Heart right ventricle (tissue), 16 donors: ENCODE results near the gene MYO1D. TPM values are rescaled to one million over a fixed set of nuclear protein-coding genes. Genes with fewer than 3 reads are reported as not detected.

ENCODE experiments used
- ATAC-seq, 8 donors: fragments of 200-7000 bp; cut with Tn5 transposase; one replicate each; pipeline ENCODE4 v1.9.1; 2020; ENCODE audit warnings: mild to moderate bottlenecking in 8 of 8, moderate library complexity in 8 of 8, moderate number of reproducible peaks in 1 of 8
- DNase-seq, 2 donors: peaks; one replicate each; pipeline ENCODE4 v3.0.0-alpha.2; 2020
- H3K27ac ChIP-seq, 10 donors: fragments of 200-600 bp; sonication (generic) in 2 of 10; one replicate each; pipeline versions ENCODE4 v1.5.0 to v1.8.0; 2020 to 2022; ENCODE audit warnings: mild to moderate bottlenecking in 3 of 10
- H3K27me3 ChIP-seq, 7 donors: fragments of 200-600 bp; one replicate each; pipeline ENCODE4 v1.8.0; 2021 to 2022; ENCODE audit warnings: mild to moderate bottlenecking in 2 of 7
- H3K36me3 ChIP-seq, 9 donors: fragments of 200-600 bp; sonication (generic) in 1 of 9; one replicate each; pipeline versions ENCODE4 v1.5.0 to v1.8.0; 2020 to 2022; ENCODE audit warnings: mild to moderate bottlenecking in 2 of 9
- H3K4me1 ChIP-seq, 9 donors: fragments of 200-600 bp; sonication (generic) in 1 of 9; one replicate each; pipeline versions ENCODE4 v1.5.0 to v1.8.0; 2020 to 2022; ENCODE audit warnings: mild to moderate bottlenecking in 4 of 9
- H3K4me3 ChIP-seq, 10 donors: fragments of 200-600 bp; sonication (generic) in 2 of 10; one replicate each; pipeline versions ENCODE4 v1.5.0 to v1.8.0; 2020 to 2022; ENCODE audit warnings: mild to moderate bottlenecking in 7 of 10, moderate library complexity in 2 of 10
- H3K9me3 ChIP-seq, 11 donors: fragments of 200-600 bp in 10 of 11; sonication (generic) in 2 of 11; one replicate each; pipeline versions ENCODE4 v1.5.0 to v1.8.0; 2013 to 2022; ENCODE audit warnings: mild to moderate bottlenecking in 2 of 11, control low read depth in 1 of 11, moderate library complexity in 1 of 11
- WGBS, 2 donors: extraction: QIAGEN DNeasy Blood & Tissue Kit; methylation state at CpG; one replicate each; pipeline ENCODE4 v1.1.7; 2013; ENCODE audit warnings: inconsistent platforms in 1 of 2; 5-methylcytosine and 5-hydroxymethylcytosine counted together
- intact Hi-C, 10 donors: fragments of 100-400 bp; cut with DNase I; formaldehyde crosslinking; loops; one replicate each; pipeline versions ENCODE4 v1.11.1 to v1.14.2; 2022
- polyA plus RNA-seq, 2 donors: library from polyadenylated mRNA; stranded (reverse); fragments of 200-250 nt; gene quantifications; one replicate each; pipeline ENCODE4 v1.2.3, GENCODE V29; 2013
- total RNA-seq, 10 donors: library from RNA; stranded (reverse); fragmentation: NEBNext Ultra II Directional in 3 of 10; extraction: Animal tissue kit (Norgen Biotek cat#: 25700) in 3 of 10; gene quantifications; one replicate each; pipeline versions ENCODE4 v1.2.1 to v1.2.4, GENCODE V29; 2021 to 2023
- TF ChIP-seq, protein P1 (sequence below), 9 donors: fragments of 200-600 bp; sonication (generic) in 2 of 9; IDR thresholded peaks; one replicate each; pipeline versions ENCODE4 v1.5.0 to v1.8.0; 2021 to 2022; ENCODE audit warnings: antibody characterized with exemption in 9 of 9, mild to moderate bottlenecking in 5 of 9, moderate library complexity in 1 of 9
- donor health status: Arrhythmogenic right ventricular cardiomyopathy.
- donor health status: ischemic (EF 13 %, LVEDD 7.1; RV severe dilation, severe dysfunction).
- donor health status: healthy with polysubstance abuse.
- donor health status: DM: no; HTN: yes; CAD: no.
- donor health status: DM: no; HTN: no; CAD: no.
- donor health status: ischemic (EF 25% LVEDD 6.9; RV normal size, moderate dysfunction).
- donor health status: ischemic (EF 25% LVEDD 5.7; RV mildly dilated, moderate dysfunction).
- donor health status: healthy.
- donor health status: DM: yes; HTN: yes; CAD: no.
- donor health status: Ischemic cardiomyopathy.
- donor health status: ischemic (EF 35%, LVEDD 5.7; RV mildly dilated, moderate dysfunction).
- donor health status: nonischemic (EF 11% LVEDD 7.7; RV severe dilation, severe dysfunction).
- donor health status: DM: yes; HTN: yes; CAD: no.
- donor health status: PGD.
- donor health status: ischemic (EF 29% LVEDD 5.4; RV normal size, mild dysfunction).
- donor health status: nonischemic (EF 23%, LVEDD 6.1; RV moderate dilation, normal function).

Gene MYO1D
- total and polyA plus RNA-seq, 12 donors = 1.9 to 16.4 (median 6.7) TPM

DNA sequence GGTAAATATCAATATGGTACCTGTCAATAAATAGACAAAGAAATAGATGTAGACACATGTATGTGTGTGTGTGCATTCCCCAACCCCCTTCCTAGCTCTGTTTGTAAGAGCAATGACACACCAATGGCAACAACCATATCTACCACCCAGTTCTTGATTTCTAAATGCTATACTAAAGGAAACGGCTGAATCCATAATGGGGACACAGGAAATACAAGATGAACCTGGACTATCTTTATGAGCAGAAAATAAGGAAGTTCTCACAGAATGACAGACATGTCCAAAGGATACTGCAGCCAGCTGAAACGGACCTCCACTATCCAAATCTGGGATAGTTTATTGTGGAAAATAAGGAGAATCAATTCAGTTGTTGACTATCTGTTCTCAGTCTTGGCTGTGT lies 75.3 kb downstream of the MYO1D start:
- DNase-seq (no peak), ATAC-seq (no peak)
- Histone ChIP-seq H3K27ac (peak overlapping the region in 1 of 10 donors; percentile 33), H3K4me3 (no peak overlapping the region), H3K36me3 (no peaks in the 10 kb centered on the region), H3K4me1 (peaks cover 0 to 24% (median 0%) of the 10 kb centered on the region in 9 donors), H3K9me3 (no peaks in the 10 kb centered on the region), H3K27me3 (no peaks in the 10 kb centered on the region)
- TF ChIP-seq, protein P1, sequence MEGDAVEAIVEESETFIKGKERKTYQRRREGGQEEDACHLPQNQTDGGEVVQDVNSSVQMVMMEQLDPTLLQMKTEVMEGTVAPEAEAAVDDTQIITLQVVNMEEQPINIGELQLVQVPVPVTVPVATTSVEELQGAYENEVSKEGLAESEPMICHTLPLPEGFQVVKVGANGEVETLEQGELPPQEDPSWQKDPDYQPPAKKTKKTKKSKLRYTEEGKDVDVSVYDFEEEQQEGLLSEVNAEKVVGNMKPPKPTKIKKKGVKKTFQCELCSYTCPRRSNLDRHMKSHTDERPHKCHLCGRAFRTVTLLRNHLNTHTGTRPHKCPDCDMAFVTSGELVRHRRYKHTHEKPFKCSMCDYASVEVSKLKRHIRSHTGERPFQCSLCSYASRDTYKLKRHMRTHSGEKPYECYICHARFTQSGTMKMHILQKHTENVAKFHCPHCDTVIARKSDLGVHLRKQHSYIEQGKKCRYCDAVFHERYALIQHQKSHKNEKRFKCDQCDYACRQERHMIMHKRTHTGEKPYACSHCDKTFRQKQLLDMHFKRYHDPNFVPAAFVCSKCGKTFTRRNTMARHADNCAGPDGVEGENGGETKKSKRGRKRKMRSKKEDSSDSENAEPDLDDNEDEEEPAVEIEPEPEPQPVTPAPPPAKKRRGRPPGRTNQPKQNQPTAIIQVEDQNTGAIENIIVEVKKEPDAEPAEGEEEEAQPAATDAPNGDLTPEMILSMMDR (IDR thresholded peaks at IDR 0.05) = no peak
- 79 to 85% methylated on average over 2 of the region's 2 CpGs for WGBS, 2 donors
- intact Hi-C loops = no loop called here

- peaks cover 0 to 24% (median 0%) of the 10 kb centered on the region in 9 donors for H3K4me1 ChIP-seq
- ATAC-seq (peak in 1 of 8 donors; percentile 55), DNase-seq (no peak)
- no peaks in the 10 kb centered on the region for H3K9me3 ChIP-seq
- H3K36me3 ChIP-seq = no peaks in the 10 kb centered on the region
- H3K4me3 ChIP-seq = no peak overlapping the region
- 66 to 82% methylated on average over 4 of the region's 4 CpGs for WGBS, 2 donors
- TF ChIP-seq, protein P1 (IDR thresholded peaks at IDR 0.05) = no peak
- intact Hi-C loops = no loop called here
- H3K27ac ChIP-seq = peak overlapping the region in 1 of 10 donors; percentile 33
- no peaks in the 10 kb centered on the region for H3K27me3 ChIP-seq
Observed at GRCh38 chr17:32801193-32801592, 75.7 kb downstream of the MYO1D start.

- peaks cover 0 to 24% (median 0%) of the 10 kb centered on the region in 9 donors for H3K4me1 ChIP-seq
- TF ChIP-seq, protein P1 (IDR thresholded peaks at IDR 0.05) = no peak
- H3K36me3 ChIP-seq = no peaks in the 10 kb centered on the region
- DNase-seq (no peak), ATAC-seq (no peak)
- intact Hi-C loops = loop anchor here in 1 of 10 donors (5.0 kb wide), 1 partner anchor 83 kb away; no protein-coding TSS in a partner anchor
- 60 to 75% methylated on average over 1 of the region's 1 CpG for WGBS, 2 donors
- peak overlapping the region in 1 of 10 donors; percentile 16 for H3K27ac ChIP-seq
- no peaks in the 10 kb centered on the region for H3K27me3 ChIP-seq
- H3K9me3 ChIP-seq = no peaks in the 10 kb centered on the region
- no peak overlapping the region for H3K4me3 ChIP-seq
Observed at GRCh38 chr17:32798938-32799337, 78.0 kb downstream of the MYO1D start.

- Histone ChIP-seq H3K9me3 (no peaks in the 10 kb centered on the region), H3K36me3 (no peaks in the 10 kb centered on the region), H3K4me1 (peaks cover 0 to 20% (median 0%) of the 10 kb centered on the region in 9 donors), H3K4me3 (no peak overlapping the region), H3K27ac (no peak overlapping the region), H3K27me3 (no peaks in the 10 kb centered on the region)
- intact Hi-C loops = loop anchor here in 1 of 10 donors (5.0 kb wide), 1 partner anchor 87 kb away; no protein-coding TSS in a partner anchor
- WGBS, 2 donors = 85 to 92% methylated on average over 11 of the region's 11 CpGs
- DNase-seq (no peak), ATAC-seq (no peak)
- TF ChIP-seq, protein P1 (IDR thresholded peaks at IDR 0.05) = no peak
Observed at GRCh38 chr17:32795339-32795979, 81.5 kb downstream of the MYO1D start.
